Naive thymus-derived CD4-positive, alpha-beta T cell (primary cell): ENCODE results near the gene ZNF597. TPM values are rescaled to one million over a fixed set of nuclear protein-coding genes. Genes with fewer than 3 reads are reported as not detected.

ENCODE experiments used
- ATAC-seq: fragments of 150-1000 bp; cut with Tn5 transposase; 2 replicates; pipeline ENCODE4 v1.10.0; 2021; ENCODE audit warnings: mild to moderate bottlenecking, moderate library complexity
- CTCF ChIA-PET: fragments of 350-600 bp; sonication (Branson Sonifier 250); formaldehyde crosslinking; loops from one replicate; lab custom pipeline; 2021; ENCODE audit warnings: antibody characterized with exemption; lab: Charles Lee
- POLR2A ChIA-PET: fragments of 350-600 bp; sonication (Branson Sonifier 250); formaldehyde crosslinking; loops from one replicate; lab custom pipeline; 2021; ENCODE audit warnings: antibody characterized with exemption, inconsistent platforms; lab: Charles Lee
- DNase-seq, 9 donors: peaks; one replicate each; pipeline versions ENCODE4 v3.0.0 to v3.0.0-alpha.2; 2020 to 2022; ENCODE audit warnings: mixed read lengths in 1 of 9
- H3K27ac ChIP-seq: one replicate; pipeline ENCODE4 v1.7.0; 2013; ENCODE audit warnings: mild to moderate bottlenecking, low read depth, low read length, moderate library complexity
- H3K27me3 ChIP-seq, 2 donors: one replicate each; pipeline ENCODE4 v1.7.0; 2013; ENCODE audit warnings: low read length in 2 of 2, mild to moderate bottlenecking in 2 of 2, moderate library complexity in 2 of 2; ENCODE audit not compliant: control insufficient read depth in 2 of 2, insufficient read depth in 2 of 2
- H3K36me3 ChIP-seq, 3 experiments: 1 replicate in 2 of 3; 2 replicates in 1 of 3; pipeline ENCODE4 v1.7.0; 2013; ENCODE audit warnings: low read length in 3 of 3, mild to moderate bottlenecking in 3 of 3, moderate library complexity in 1 of 3; ENCODE audit not compliant: insufficient read depth in 3 of 3, control insufficient read depth in 2 of 3
- H3K4me1 ChIP-seq, 2 donors: one replicate each; pipeline ENCODE4 v1.7.0; 2013; ENCODE audit warnings: low read length in 2 of 2, mild to moderate bottlenecking in 2 of 2, moderate library complexity in 1 of 2; ENCODE audit not compliant: control insufficient read depth in 2 of 2, insufficient read depth in 2 of 2
- H3K4me3 ChIP-seq: 2 replicates; pipeline ENCODE4 v1.7.0; 2013; ENCODE audit warnings: mild to moderate bottlenecking, low read length
- H3K9me3 ChIP-seq, 3 experiments: 1 replicate in 2 of 3; 2 replicates in 1 of 3; pipeline ENCODE4 v1.7.0; 2013; ENCODE audit warnings: low read length in 3 of 3; ENCODE audit not compliant: control insufficient read depth in 2 of 3
- H3K27ac Mint-ChIP-seq, 9 donors: one replicate each; pipeline ENCODE4 v1.8.0; 2020 to 2022; ENCODE audit warnings: mixed read lengths in 9 of 9, mild to moderate bottlenecking in 8 of 9, moderate library complexity in 5 of 9, inconsistent platforms in 2 of 9
- H3K27me3 Mint-ChIP-seq, 5 donors: one replicate each; pipeline ENCODE4 v1.8.0; 2021 to 2022; ENCODE audit warnings: mixed read lengths in 5 of 5, mild to moderate bottlenecking in 1 of 5
- H3K36me3 Mint-ChIP-seq, 5 donors: one replicate each; pipeline ENCODE4 v1.8.0; 2020 to 2022; ENCODE audit warnings: mixed read lengths in 5 of 5, mild to moderate bottlenecking in 3 of 5, inconsistent platforms in 1 of 5
- H3K4me1 Mint-ChIP-seq, 7 donors: one replicate each; pipeline ENCODE4 v1.8.0; 2020 to 2022; ENCODE audit warnings: mixed read lengths in 7 of 7, mild to moderate bottlenecking in 3 of 7, inconsistent platforms in 1 of 7
- H3K4me3 Mint-ChIP-seq, 10 donors: one replicate each; pipeline ENCODE4 v1.8.0; 2020 to 2022; ENCODE audit warnings: mild to moderate bottlenecking in 10 of 10, mixed read lengths in 10 of 10, moderate library complexity in 6 of 10, inconsistent platforms in 2 of 10
- H3K9me3 Mint-ChIP-seq, 11 donors: one replicate each; pipeline ENCODE4 v1.8.0; 2020 to 2022; ENCODE audit warnings: mixed read lengths in 11 of 11, mild to moderate bottlenecking in 4 of 11, inconsistent platforms in 1 of 11, moderate library complexity in 1 of 11
- intact Hi-C, 2 donors: fragments of 100-400 bp; cut with micrococcal nuclease; formaldehyde crosslinking; loops; one replicate each; pipeline ENCODE4 v1.15.1; 2023
- polyA plus RNA-seq, 2 donors: library from polyadenylated mRNA; unstranded; fragments of 300-500 nt; fragmentation: Illumina TruSeq; gene quantifications; one replicate each; pipeline ENCODE4 v1.2.3, GENCODE V29; 2021
- total RNA-seq, 6 experiments: library from RNA in 5 of 6; stranded (reverse) in 5 of 6; gene quantifications; 1 replicate in 5 of 6; 2 replicates in 1 of 6; pipeline ENCODE4 v1.2.3 and lab custom pipeline; 2021 to 2026

Gene ZNF597
- total and polyA plus RNA-seq, 7 experiments from 2014 or later: 1.7 to 5.9 (median 2.9) TPM

GRCh38 chr16:3458852-3459361, 15.6 kb upstream of the ZNF597 start:
- H3K36me3 ChIP-seq: no peaks in the 10 kb centered on the region
- peaks cover 0 to 1% (median 0%) of the 10 kb centered on the region in 11 donors for H3K9me3 Mint-ChIP-seq
- intact Hi-C loops: loop anchor here (1.0 to 5.0 kb wide), 7 partner anchors 41 to 302 kb away; partner anchors contain the start of genes TIGD7 (in 1 of the 2), ZNF174 (in 1 of the 2), ZNF200 (in 1 of the 2) and ZNF75A (in 1 of the 2)
- H3K9me3 ChIP-seq: no peaks in the 10 kb centered on the region
- ChIA-PET CTCF (interaction anchor here (1.0 to 1.7 kb wide), 2 partner anchors 312 to 327 kb away, joined by 4 to 6 read pairs; no protein-coding TSS in a partner anchor), POLR2A (interaction anchor here (1.5 kb wide), 1 partner anchor 324 kb away, joined by 3 read pairs; the partner anchor contains the start of gene ZNF213)
- H3K36me3 Mint-ChIP-seq: peaks cover 0 to 7% (median 0%) of the 10 kb centered on the region in 5 donors
- ATAC-seq (no peak), DNase-seq (peak in 6 of 9 donors; percentile 5 to 27 (median 18))
- no peaks in the 10 kb centered on the region for H3K27me3 ChIP-seq
- peak overlapping the region; percentile 74 to 97 (median 90) for H3K4me3 Mint-ChIP-seq
- H3K27me3 Mint-ChIP-seq: no peaks in the 10 kb centered on the region
- H3K4me1 ChIP-seq: peaks cover 44 to 46% of the 10 kb centered on the region in 2 donors
- H3K4me1 Mint-ChIP-seq: peaks cover 37 to 64% (median 55%) of the 10 kb centered on the region in 7 donors
- peak overlapping the region; percentile 62 to 97 (median 90) for H3K27ac Mint-ChIP-seq
- H3K4me3 ChIP-seq: peak overlapping the region; percentile 84
- H3K27ac ChIP-seq: peak overlapping the region; percentile 96

GRCh38 chr16:3458278-3458851, 15.1 kb upstream of the ZNF597 start:
- peaks cover 35 to 59% (median 51%) of the 10 kb centered on the region in 7 donors for H3K4me1 Mint-ChIP-seq
- peak in 1 of 9 donors; percentile 11 for DNase-seq

GRCh38 chr16:3457434-3458252, 14.3 kb upstream of the ZNF597 start:
- H3K27ac Mint-ChIP-seq: peak overlapping the region; percentile 74 to 94 (median 88)
- ATAC-seq (peak; percentile 96), DNase-seq (peak; percentile 87 to 95 (median 93))
- H3K4me3 Mint-ChIP-seq: peak overlapping the region; percentile 78 to 88 (median 86)
- Histone ChIP-seq H3K4me1 (peaks cover 37 to 45% of the 10 kb centered on the region in 2 donors), H3K4me3 (peak overlapping the region; percentile 84), H3K27me3 (no peaks in the 10 kb centered on the region), H3K36me3 (no peaks in the 10 kb centered on the region), H3K9me3 (no peaks in the 10 kb centered on the region), H3K27ac (peak overlapping the region; percentile 96)
- ChIA-PET POLR2A (interaction anchor here (0.6 to 2.0 kb wide), 21 partner anchors 9 to 381 kb away, joined by 3 to 24 read pairs (median 4); partner anchors contain the start of genes CLUAP1, NAA60, ZNF174 and ZNF213), CTCF (interaction anchor here (0.5 to 1.1 kb wide), 4 partner anchors 14 to 64 kb away, joined by 3 to 8 read pairs (median 4); partner anchors contain the start of genes NAA60 and ZNF597)
- H3K4me1 Mint-ChIP-seq: peaks cover 33 to 57% (median 48%) of the 10 kb centered on the region in 7 donors
- H3K9me3 Mint-ChIP-seq: peaks cover 0 to 1% (median 0%) of the 10 kb centered on the region in 11 donors
- H3K36me3 Mint-ChIP-seq: peaks cover 0 to 7% (median 0%) of the 10 kb centered on the region in 5 donors
- H3K27me3 Mint-ChIP-seq: no peaks in the 10 kb centered on the region
- intact Hi-C loops: loop anchor here (1.0 to 5.0 kb wide), 15 partner anchors 13 to 323 kb away; partner anchors contain the start of genes TIGD7 (in 2 of the 2), ZNF263 (in 2 of the 2), ZNF75A (in 2 of the 2) and NAA60 (in 1 of the 2)

More at GRCh38 chr16:3458278-3458851, 15.1 kb upstream of the ZNF597 start:
- H3K4me1 ChIP-seq: peaks cover 40 to 46% of the 10 kb centered on the region in 2 donors
- H3K36me3 Mint-ChIP-seq: peaks cover 0 to 7% (median 0%) of the 10 kb centered on the region in 5 donors
- no peaks in the 10 kb centered on the region for H3K9me3 ChIP-seq
- H3K27ac Mint-ChIP-seq: peak overlapping the region; percentile 62 to 97 (median 90)
- H3K36me3 ChIP-seq: no peaks in the 10 kb centered on the region
- no peak for ATAC-seq
- H3K4me3 Mint-ChIP-seq: peak overlapping the region; percentile 74 to 97 (median 90)
- H3K27ac ChIP-seq: peak overlapping the region; percentile 96
- POLR2A ChIA-PET: interaction anchor here (1.5 kb wide), 1 partner anchor 324 kb away, joined by 3 read pairs; the partner anchor contains the start of gene ZNF213
- CTCF ChIA-PET: interaction anchor here (1.0 kb wide), 1 partner anchor 311 kb away, joined by 4 read pairs; no protein-coding TSS in a partner anchor
- no peaks in the 10 kb centered on the region for H3K27me3 ChIP-seq
- no peaks in the 10 kb centered on the region for H3K27me3 Mint-ChIP-seq
- peak overlapping the region; percentile 84 for H3K4me3 ChIP-seq
- intact Hi-C loops: loop anchor here (1.0 to 5.0 kb wide), 6 partner anchors 42 to 301 kb away; partner anchors contain the start of genes TIGD7 (in 1 of the 2), ZNF200 (in 1 of the 2) and ZNF75A (in 1 of the 2)
- peaks cover 0 to 1% (median 0%) of the 10 kb centered on the region in 11 donors for H3K9me3 Mint-ChIP-seq

- H3K4me3 Mint-ChIP-seq: peak overlapping the region in 4 of 10 donors; percentile 1 to 39 (median 14)
- Histone ChIP-seq H3K4me1 (peaks cover 15 to 18% of the 10 kb centered on the region in 2 donors), H3K9me3 (no peaks in the 10 kb centered on the region), H3K27me3 (no peaks in the 10 kb centered on the region), H3K4me3 (no peak overlapping the region), H3K36me3 (peaks cover 0 to 2% (median 0%) of the 10 kb centered on the region in 3 experiments), H3K27ac (no peak overlapping the region)
- no peaks in the 10 kb centered on the region for H3K27me3 Mint-ChIP-seq
- intact Hi-C loops: loop anchor here (5.0 kb wide), 5 partner anchors 147 to 297 kb away; partner anchors contain the start of genes TIGD7 (in 1 of the 2), ZNF200 (in 1 of the 2) and ZNF75A (in 1 of the 2)
- peaks cover 0 to 2% (median 0%) of the 10 kb centered on the region in 11 donors for H3K9me3 Mint-ChIP-seq
- H3K36me3 Mint-ChIP-seq: peaks cover 0 to 16% (median 3%) of the 10 kb centered on the region in 5 donors
- H3K4me1 Mint-ChIP-seq: peaks cover 13 to 32% (median 27%) of the 10 kb centered on the region in 7 donors
- peak overlapping the region in 4 of 9 donors; percentile 21 to 59 (median 51) for H3K27ac Mint-ChIP-seq
- ChIA-PET POLR2A (interaction anchor here (1.0 kb wide), 1 partner anchor 53 kb away, joined by 3 read pairs; no protein-coding TSS in a partner anchor), CTCF (interaction anchor here (0.6 kb wide), 1 partner anchor 172 kb away, joined by 4 read pairs; no protein-coding TSS in a partner anchor)
- ATAC-seq (no peak), DNase-seq (no peak)
Measured at GRCh38 chr16:3454631-3455147, 11.4 kb upstream of the ZNF597 start.

GRCh38 chr16:3454093-3454492, 10.8 kb upstream of the ZNF597 start:
- H3K27me3 Mint-ChIP-seq: no peaks in the 10 kb centered on the region
- DNase-seq: no peak
- peaks cover 0 to 3% (median 0%) of the 10 kb centered on the region in 11 donors for H3K9me3 Mint-ChIP-seq
- Histone ChIP-seq H3K27me3 (no peaks in the 10 kb centered on the region), H3K27ac (no peak overlapping the region), H3K4me1 (peaks cover 9 to 12% of the 10 kb centered on the region in 2 donors), H3K4me3 (no peak overlapping the region), H3K9me3 (no peaks in the 10 kb centered on the region), H3K36me3 (peaks cover 0 to 2% (median 0%) of the 10 kb centered on the region in 3 experiments)
- POLR2A ChIA-PET: no interaction called here
- peaks cover 0 to 21% (median 4%) of the 10 kb centered on the region in 5 donors for H3K36me3 Mint-ChIP-seq
- peak overlapping the region in 1 of 10 donors; percentile 39 for H3K4me3 Mint-ChIP-seq
- CTCF ChIA-PET: interaction anchor here (0.6 kb wide), 1 partner anchor 171 kb away, joined by 4 read pairs; no protein-coding TSS in a partner anchor
- peak overlapping the region in 3 of 9 donors; percentile 47 to 57 (median 49) for H3K27ac Mint-ChIP-seq
- H3K4me1 Mint-ChIP-seq: peaks cover 7 to 26% (median 21%) of the 10 kb centered on the region in 7 donors
- ATAC-seq: no peak
- intact Hi-C loops: no loop called here
